Chondrocyte (in vitro differentiated cells): ENCODE results near the gene CD99L2. TPM values are rescaled to one million over a fixed set of nuclear protein-coding genes. Genes with fewer than 3 reads are reported as not detected.

Source experiments
- DNase-seq: peaks from one replicate; pipeline ENCODE4 v3.0.0; 2021; ENCODE audit warnings: mixed read lengths, low spot score
- H3K27ac Mint-ChIP-seq: one replicate; pipeline ENCODE4 v1.8.0; 2021; ENCODE audit warnings: mild to moderate bottlenecking, moderate library complexity, mixed read lengths; ENCODE audit not compliant: unreplicated experiment
- H3K27me3 Mint-ChIP-seq: 2 replicates; pipeline ENCODE4 v1.8.0; 2021; ENCODE audit warnings: low read depth, mixed read lengths
- H3K36me3 Mint-ChIP-seq: 2 replicates; pipeline ENCODE4 v1.8.0; 2021; ENCODE audit warnings: low read depth, mixed read lengths
- H3K4me1 Mint-ChIP-seq: 2 replicates; pipeline ENCODE4 v1.8.0; 2021; ENCODE audit warnings: low read depth, mild to moderate bottlenecking, mixed read lengths
- H3K4me3 Mint-ChIP-seq: one replicate; pipeline ENCODE4 v1.8.0; 2021; ENCODE audit warnings: mild to moderate bottlenecking, moderate library complexity, mixed read lengths; ENCODE audit not compliant: unreplicated experiment
- H3K9me3 Mint-ChIP-seq: 2 replicates; pipeline ENCODE4 v1.8.0; 2021; ENCODE audit warnings: low read depth, mixed read lengths
- CTCF ChIP-seq: fragments of 200-600 bp; sonication (generic); IDR thresholded peaks from 2 replicates; pipeline ENCODE4 v1.5.0; 2021; ENCODE audit warnings: antibody characterized with exemption, mild to moderate bottlenecking, moderate library complexity
- total RNA-seq: library from RNA; stranded (reverse); gene quantifications from 3 replicates; pipeline ENCODE4 v1.2.1, GENCODE V29; 2021

Gene CD99L2
- total RNA-seq, 1 donor from 2014 or later, result 82.1 TPM

- DNase-seq, result no peak
- H3K36me3 Mint-ChIP-seq, result peaks cover under 1% of the 10 kb centered on the region
- H3K9me3 Mint-ChIP-seq, result no peaks in the 10 kb centered on the region
- no peak overlapping the region for H3K4me3 Mint-ChIP-seq
- no peaks in the 10 kb centered on the region for H3K4me1 Mint-ChIP-seq
- H3K27ac Mint-ChIP-seq, result no peak overlapping the region
- TF ChIP-seq CTCF, result no peak
- H3K27me3 Mint-ChIP-seq, result no peaks in the 10 kb centered on the region
Measured at GRCh38 chrX:150781677-150782076, 116.8 kb downstream of the CD99L2 start.

GRCh38 chrX:150779385-150779784, 119.1 kb downstream of the CD99L2 start:
- peaks cover 5% of the 10 kb centered on the region for H3K9me3 Mint-ChIP-seq
- no peak overlapping the region for H3K4me3 Mint-ChIP-seq
- H3K27me3 Mint-ChIP-seq, result no peaks in the 10 kb centered on the region
- H3K4me1 Mint-ChIP-seq, result no peaks in the 10 kb centered on the region
- DNase-seq, result no peak
- no peak for TF ChIP-seq CTCF
- no peak overlapping the region for H3K27ac Mint-ChIP-seq
- H3K36me3 Mint-ChIP-seq, result peaks cover 5% of the 10 kb centered on the region

GRCh38 chrX:150777328-150777992, 121.0 kb downstream of the CD99L2 start:
- peaks cover 5% of the 10 kb centered on the region for H3K9me3 Mint-ChIP-seq
- TF ChIP-seq CTCF, result no peak
- peaks cover 5% of the 10 kb centered on the region for H3K36me3 Mint-ChIP-seq
- H3K27me3 Mint-ChIP-seq, result no peaks in the 10 kb centered on the region
- no peak for DNase-seq
- no peak overlapping the region for H3K27ac Mint-ChIP-seq
- H3K4me3 Mint-ChIP-seq, result no peak overlapping the region
- no peaks in the 10 kb centered on the region for H3K4me1 Mint-ChIP-seq

- H3K36me3 Mint-ChIP-seq, result peaks cover 5% of the 10 kb centered on the region
- H3K9me3 Mint-ChIP-seq, result peaks cover 5% of the 10 kb centered on the region
- no peak overlapping the region for H3K27ac Mint-ChIP-seq
- no peak overlapping the region for H3K4me3 Mint-ChIP-seq
- H3K4me1 Mint-ChIP-seq, result no peaks in the 10 kb centered on the region
- TF ChIP-seq CTCF, result no peak
- H3K27me3 Mint-ChIP-seq, result no peaks in the 10 kb centered on the region
- DNase-seq, result no peak
Measured at GRCh38 chrX:150775569-150776350, 122.7 kb downstream of the CD99L2 start.

- TF ChIP-seq CTCF, result no peak
- Mint-ChIP-seq H3K27me3 (no peaks in the 10 kb centered on the region), H3K4me1 (no peaks in the 10 kb centered on the region), H3K36me3 (peaks cover 5% of the 10 kb centered on the region), H3K9me3 (peaks cover 5% of the 10 kb centered on the region), H3K4me3 (no peak overlapping the region), H3K27ac (no peak overlapping the region)
- DNase-seq, result no peak
Measured at GRCh38 chrX:150774798-150775568, 123.5 kb downstream of the CD99L2 start.
